Measurements from ENCODE around the gene FAM186B. TPM values are rescaled to one million over a fixed set of nuclear protein-coding genes. Genes with fewer than 3 reads are reported as not detected.

FAM186B gene
- polyA plus RNA-seq, 4 donors, result 0.37 to 1.0 TPM; not detected in 2

- H3K27me3 ChIP-seq (ENCODE audit: control insufficient read depth in 3 of 3, insufficient read depth in 3 of 3, low read length in 3 of 3), result peaks cover 4 to 27% (median 11%) of the 10 kb centered on the region in 3 donors
- H3K4me3 ChIP-seq (ENCODE audit: low read depth in 1 of 3, low read length in 3 of 3), result peak overlapping the region in 1 of 3 donors; percentile 42
- peak in 1 of 2 donors; percentile 63 for DNase-seq
- H3K27ac ChIP-seq (ENCODE audit: low read depth in 1 of 3, low read length in 2 of 3), result peak overlapping the region in 1 of 3 donors; percentile 47
- peaks cover 0 to 30% (median 0%) of the 10 kb centered on the region in 3 donors for H3K4me1 ChIP-seq (ENCODE audit: control insufficient read depth in 3 of 3, insufficient read depth in 2 of 3, low read depth in 1 of 3, low read length in 2 of 3)
- 19 to 70% (median 52%) methylated on average over 27 to 28 of the region's 28 CpGs for WGBS, 3 donors
- H3K9me3 ChIP-seq (ENCODE audit: control insufficient read depth in 2 of 2, insufficient read depth in 1 of 2, low read depth in 1 of 2, low read length in 1 of 2), result no peaks in the 10 kb centered on the region
- H3K36me3 ChIP-seq (ENCODE audit: control insufficient read depth in 3 of 3, insufficient read depth in 2 of 3, low read depth in 1 of 3, low read length in 3 of 3), result peaks cover 0 to 5% (median 0%) of the 10 kb centered on the region in 3 donors
- FAIRE-seq, result no peak
These were observed 55.4 kb downstream of the FAM186B start for GRCh38 chr12:49549735-49550692.

- WGBS, 3 donors, result 29 to 62% (median 59%) methylated on average over 55 to 70 of the region's 70 CpGs
- Histone ChIP-seq H3K4me3 (ENCODE audit: low read depth in 1 of 3, low read length in 3 of 3) (peak overlapping the region in 2 of 3 donors; percentile 7 to 42), H3K27ac (ENCODE audit: low read depth in 1 of 3, low read length in 2 of 3) (no peak overlapping the region), H3K36me3 (ENCODE audit: control insufficient read depth in 3 of 3, insufficient read depth in 2 of 3, low read depth in 1 of 3, low read length in 3 of 3) (no peaks in the 10 kb centered on the region), H3K27me3 (ENCODE audit: control insufficient read depth in 3 of 3, insufficient read depth in 3 of 3, low read length in 3 of 3) (peaks cover 4 to 37% (median 11%) of the 10 kb centered on the region in 3 donors), H3K4me1 (ENCODE audit: control insufficient read depth in 3 of 3, insufficient read depth in 2 of 3, low read depth in 1 of 3, low read length in 2 of 3) (peaks cover 0 to 30% (median 0%) of the 10 kb centered on the region in 3 donors), H3K9me3 (ENCODE audit: control insufficient read depth in 2 of 2, insufficient read depth in 1 of 2, low read depth in 1 of 2, low read length in 1 of 2) (no peaks in the 10 kb centered on the region)
- DNase-seq, result peak in 1 of 2 donors; percentile 49
- FAIRE-seq, result no peak
These were observed 56.4 kb downstream of the FAM186B start for GRCh38 chr12:49548822-49549648.

GRCh38 chr12:49548481-49548821 lies 57.0 kb downstream of the FAM186B start:
- Histone ChIP-seq H3K4me1 (ENCODE audit: control insufficient read depth in 3 of 3, insufficient read depth in 2 of 3, low read depth in 1 of 3, low read length in 2 of 3) (peaks cover 0 to 35% (median 0%) of the 10 kb centered on the region in 3 donors), H3K9me3 (ENCODE audit: control insufficient read depth in 2 of 2, insufficient read depth in 1 of 2, low read depth in 1 of 2, low read length in 1 of 2) (no peaks in the 10 kb centered on the region), H3K27me3 (ENCODE audit: control insufficient read depth in 3 of 3, insufficient read depth in 3 of 3, low read length in 3 of 3) (peaks cover 4 to 42% (median 13%) of the 10 kb centered on the region in 3 donors), H3K27ac (ENCODE audit: low read depth in 1 of 3, low read length in 2 of 3) (no peak overlapping the region), H3K36me3 (ENCODE audit: control insufficient read depth in 3 of 3, insufficient read depth in 2 of 3, low read depth in 1 of 3, low read length in 3 of 3) (no peaks in the 10 kb centered on the region), H3K4me3 (ENCODE audit: low read depth in 1 of 3, low read length in 3 of 3) (peak overlapping the region in 1 of 3 donors; percentile 42)
- WGBS, 3 donors, result 60 to 66% (median 64%) methylated on average over 8 of the region's 8 CpGs
- no peak for DNase-seq
- no peak for FAIRE-seq

GRCh38 chr12:49547090-49547690 lies 58.2 kb downstream of the FAM186B start:
- Histone ChIP-seq H3K4me1 (ENCODE audit: control insufficient read depth in 3 of 3, insufficient read depth in 2 of 3, low read depth in 1 of 3, low read length in 2 of 3) (peaks cover 0 to 40% (median 0%) of the 10 kb centered on the region in 3 donors), H3K27me3 (ENCODE audit: control insufficient read depth in 3 of 3, insufficient read depth in 3 of 3, low read length in 3 of 3) (peaks cover 4 to 55% (median 13%) of the 10 kb centered on the region in 3 donors), H3K36me3 (ENCODE audit: control insufficient read depth in 3 of 3, insufficient read depth in 2 of 3, low read depth in 1 of 3, low read length in 3 of 3) (no peaks in the 10 kb centered on the region), H3K27ac (ENCODE audit: low read depth in 1 of 3, low read length in 2 of 3) (no peak overlapping the region), H3K4me3 (ENCODE audit: low read depth in 1 of 3, low read length in 3 of 3) (no peak overlapping the region), H3K9me3 (ENCODE audit: control insufficient read depth in 2 of 2, insufficient read depth in 1 of 2, low read depth in 1 of 2, low read length in 1 of 2) (no peaks in the 10 kb centered on the region)
- WGBS, 3 donors, result 71 to 85% (median 77%) methylated on average over 7 of the region's 7 CpGs
- FAIRE-seq, result no peak
- no peak for DNase-seq

GRCh38 chr12:49546481-49546880 lies 59.0 kb downstream of the FAM186B start:
- WGBS, 3 donors, result 69 to 78% (median 78%) methylated on average over 3 of the region's 3 CpGs
- DNase-seq, result no peak
- peaks cover 4 to 57% (median 13%) of the 10 kb centered on the region in 3 donors for H3K27me3 ChIP-seq (ENCODE audit: control insufficient read depth in 3 of 3, insufficient read depth in 3 of 3, low read length in 3 of 3)

GRCh38 chr12:49545815-49546214 lies 59.6 kb downstream of the FAM186B start:
- Histone ChIP-seq H3K27ac (ENCODE audit: low read depth in 1 of 3, low read length in 2 of 3) (no peak overlapping the region), H3K36me3 (ENCODE audit: control insufficient read depth in 3 of 3, insufficient read depth in 2 of 3, low read depth in 1 of 3, low read length in 3 of 3) (no peaks in the 10 kb centered on the region), H3K27me3 (ENCODE audit: control insufficient read depth in 3 of 3, insufficient read depth in 3 of 3, low read length in 3 of 3) (peaks cover 4 to 63% (median 13%) of the 10 kb centered on the region in 3 donors), H3K9me3 (ENCODE audit: control insufficient read depth in 2 of 2, insufficient read depth in 1 of 2, low read depth in 1 of 2, low read length in 1 of 2) (no peaks in the 10 kb centered on the region), H3K4me3 (ENCODE audit: low read depth in 1 of 3, low read length in 3 of 3) (no peak overlapping the region), H3K4me1 (ENCODE audit: control insufficient read depth in 3 of 3, insufficient read depth in 2 of 3, low read depth in 1 of 3, low read length in 2 of 3) (peaks cover 0 to 36% (median 0%) of the 10 kb centered on the region in 3 donors)
- FAIRE-seq (no peak), DNase-seq (no peak)
- WGBS, 3 donors, result 68 to 78% (median 76%) methylated on average over 4 of the region's 4 CpGs

More at GRCh38 chr12:49546481-49546880, 59.0 kb downstream of the FAM186B start:
- no peaks in the 10 kb centered on the region for H3K36me3 ChIP-seq (ENCODE audit: control insufficient read depth in 3 of 3, insufficient read depth in 2 of 3, low read depth in 1 of 3, low read length in 3 of 3)
- no peak for FAIRE-seq
- H3K4me3 ChIP-seq (ENCODE audit: low read depth in 1 of 3, low read length in 3 of 3), result no peak overlapping the region
- no peak overlapping the region for H3K27ac ChIP-seq (ENCODE audit: low read depth in 1 of 3, low read length in 2 of 3)
- no peaks in the 10 kb centered on the region for H3K9me3 ChIP-seq (ENCODE audit: control insufficient read depth in 2 of 2, insufficient read depth in 1 of 2, low read depth in 1 of 2, low read length in 1 of 2)
- H3K4me1 ChIP-seq (ENCODE audit: control insufficient read depth in 3 of 3, insufficient read depth in 2 of 3, low read depth in 1 of 3, low read length in 2 of 3), result peaks cover 0 to 40% (median 0%) of the 10 kb centered on the region in 3 donors

GRCh38 chr12:49543914-49544815 lies 61.3 kb downstream of the FAM186B start:
- FAIRE-seq (no peak), DNase-seq (no peak)

More at GRCh38 chr12:49543914-49544815, 61.3 kb downstream of the FAM186B start:
- H3K9me3 ChIP-seq (ENCODE audit: control insufficient read depth in 2 of 2, insufficient read depth in 1 of 2, low read depth in 1 of 2, low read length in 1 of 2), result peaks cover 0 to 3% of the 10 kb centered on the region in 2 donors
- peaks cover 4 to 75% (median 9%) of the 10 kb centered on the region in 3 donors for H3K27me3 ChIP-seq (ENCODE audit: control insufficient read depth in 3 of 3, insufficient read depth in 3 of 3, low read length in 3 of 3)
- H3K27ac ChIP-seq (ENCODE audit: low read depth in 1 of 3, low read length in 2 of 3), result no peak overlapping the region
- peaks cover 0 to 27% (median 0%) of the 10 kb centered on the region in 3 donors for H3K4me1 ChIP-seq (ENCODE audit: control insufficient read depth in 3 of 3, insufficient read depth in 2 of 3, low read depth in 1 of 3, low read length in 2 of 3)
- 46 to 62% (median 49%) methylated on average over 37 to 39 of the region's 39 CpGs for WGBS, 3 donors
- H3K4me3 ChIP-seq (ENCODE audit: low read depth in 1 of 3, low read length in 3 of 3), result no peak overlapping the region
- no peaks in the 10 kb centered on the region for H3K36me3 ChIP-seq (ENCODE audit: control insufficient read depth in 3 of 3, insufficient read depth in 2 of 3, low read depth in 1 of 3, low read length in 3 of 3)
